HEK293 (cell line): ENCODE data around the gene HMCN1.

Experiments
- CTCF ChIA-PET: fragments of 350-600 bp; formaldehyde crosslinking; extraction: SDS; loops from one replicate; lab custom pipeline; 2021; ENCODE audit warnings: antibody characterized with exemption; lab: Yijun Ruan, JAX
- POLR2A ChIA-PET: fragments of 300-600 bp; formaldehyde crosslinking; extraction: SDS; loops from one replicate; lab custom pipeline; 2020; ENCODE audit warnings: antibody characterized with exemption, inconsistent platforms; lab: Yijun Ruan, JAX
- H3K27ac ChIP-seq: fragments of 200-500 bp; sonication (Bioruptor generic); 2 replicates; pipeline ENCODE4 v1.5.1; 2014; ENCODE audit warnings: low read depth, low read length, control low read depth, inconsistent platforms; ENCODE audit errors: extremely low read depth
- H3K36me3 ChIP-seq, 2 experiments: fragments of 200-500 bp in 1 of 2; sonication (Bioruptor generic) in 1 of 2; 1 replicate in 1 of 2; 2 replicates in 1 of 2; pipeline ENCODE4 v1.5.1; 2014 to 2017; ENCODE audit warnings: inconsistent platforms in 2 of 2, low read length in 2 of 2; ENCODE audit not compliant: control insufficient read depth in 2 of 2, insufficient read depth in 1 of 2
- H3K4me1 ChIP-seq: fragments of 200-500 bp; sonication (Bioruptor generic); 2 replicates; pipeline ENCODE4 v1.5.1; 2014; ENCODE audit warnings: mild to moderate bottlenecking, low read length, inconsistent platforms; ENCODE audit not compliant: control insufficient read depth, insufficient read depth
- H3K4me3 ChIP-seq: 2 replicates; pipeline ENCODE4 v1.5.1; 2011; ENCODE audit warnings: low read depth, mild to moderate bottlenecking, control low read depth, low read length, moderate library complexity
- H3K9me3 ChIP-seq: fragments of 200-500 bp; sonication (Bioruptor generic); 2 replicates; pipeline ENCODE4 v1.5.1; 2014; ENCODE audit warnings: low read depth, low read length, inconsistent platforms; ENCODE audit not compliant: control insufficient read depth, insufficient read depth
- GLI2 ChIP-seq: fragments of 450-650 bp; formaldehyde crosslinking; IDR thresholded peaks from 2 replicates; pipeline ENCODE4; 2017; ENCODE audit warnings: missing biosample characterization, missing genetic modification characterization, low read depth, borderline replicate concordance
- IKZF3 ChIP-seq: fragments of 450-650 bp; IDR thresholded peaks from 2 replicates; pipeline ENCODE4 v1.5.0; 2018; ENCODE audit warnings: missing biosample characterization, mild to moderate bottlenecking, missing genetic modification characterization, moderate library complexity
- PBX3 ChIP-seq: sonication (generic); formaldehyde crosslinking; IDR thresholded peaks from 2 replicates; pipeline ENCODE4 v1.8.1; 2022; ENCODE audit warnings: mild to moderate bottlenecking, moderate library complexity, missing genetic modification reagents
- TSHZ1 ChIP-seq: fragments of 450-650 bp; formaldehyde crosslinking; IDR thresholded peaks from 2 replicates; pipeline ENCODE4 v1.5.1; 2016; ENCODE audit warnings: missing biosample characterization, missing genetic modification characterization, borderline replicate concordance
- ZFP69B ChIP-seq: fragments of 450-650 bp; formaldehyde crosslinking; IDR thresholded peaks from 2 replicates; pipeline ENCODE4 v1.5.1; 2016; ENCODE audit warnings: missing biosample characterization, missing genetic modification characterization
- ZIC2 ChIP-seq: fragments of 450-650 bp; formaldehyde crosslinking; IDR thresholded peaks from 2 replicates; pipeline ENCODE4 v1.5.1; 2016; ENCODE audit warnings: missing biosample characterization, missing genetic modification characterization
- ZNF148 ChIP-seq: fragments of 450-650 bp; formaldehyde crosslinking; IDR thresholded peaks from 2 replicates; pipeline ENCODE4 v1.5.0; 2017; ENCODE audit warnings: missing biosample characterization, missing genetic modification characterization, borderline replicate concordance
- ZNF274 ChIP-seq, 2 experiments: fragments of 200-500 bp in 1 of 2; fragments of 450-650 bp in 1 of 2; sonication (Bioruptor generic) in 1 of 2; formaldehyde crosslinking in 1 of 2; IDR thresholded peaks; 2 replicates each; pipeline versions ENCODE4 v1.5.1 to v1.6.1; 2014 to 2016; ENCODE audit warnings: borderline replicate concordance in 1 of 2, inconsistent platforms in 1 of 2, low read length in 1 of 2, missing biosample characterization in 1 of 2, missing genetic modification characterization in 1 of 2
- ZNF280C ChIP-seq: fragments of 450-650 bp; formaldehyde crosslinking; IDR thresholded peaks from 2 replicates; pipeline ENCODE4 v1.5.1; 2016; ENCODE audit warnings: missing biosample characterization, missing genetic modification characterization
- ZNF280D ChIP-seq: fragments of 450-650 bp; formaldehyde crosslinking; IDR thresholded peaks from 2 replicates; pipeline ENCODE4 v1.5.1; 2016; ENCODE audit warnings: missing biosample characterization, missing genetic modification characterization
- ZNF311 ChIP-seq: fragments of 450-650 bp; formaldehyde crosslinking; IDR thresholded peaks from 2 replicates; pipeline ENCODE4 v1.5.1; 2017; ENCODE audit warnings: missing biosample characterization, missing genetic modification characterization, borderline replicate concordance
- ZNF391 ChIP-seq: fragments of 450-650 bp; formaldehyde crosslinking; IDR thresholded peaks from 2 replicates; pipeline ENCODE4 v1.5.1; 2016; ENCODE audit warnings: low read depth, missing biosample characterization, missing genetic modification characterization, borderline replicate concordance
- ZNF48 ChIP-seq: fragments of 450-650 bp; formaldehyde crosslinking; IDR thresholded peaks from 2 replicates; pipeline ENCODE4 v1.5.1; 2016; ENCODE audit warnings: missing biosample characterization, missing genetic modification characterization
- ZNF639 ChIP-seq: fragments of 450-650 bp; formaldehyde crosslinking; IDR thresholded peaks from 2 replicates; pipeline ENCODE4 v1.5.1; 2016; ENCODE audit warnings: missing biosample characterization, missing genetic modification characterization
- ZNF707 ChIP-seq: fragments of 450-650 bp; formaldehyde crosslinking; IDR thresholded peaks from 2 replicates; pipeline ENCODE4 v1.5.1; 2016; ENCODE audit warnings: missing biosample characterization, missing genetic modification characterization
- ZNF791 ChIP-seq: fragments of 450-650 bp; formaldehyde crosslinking; IDR thresholded peaks from 2 replicates; pipeline ENCODE4 v1.5.1; 2016; ENCODE audit warnings: missing biosample characterization, missing genetic modification characterization
- ZSCAN16 ChIP-seq: fragments of 450-650 bp; formaldehyde crosslinking; IDR thresholded peaks from 2 replicates; pipeline ENCODE4 v1.5.1; 2016; ENCODE audit warnings: missing biosample characterization, missing genetic modification characterization

HMCN1 gene

GRCh38 chr1:185704181-185704580 lies 30.0 kb upstream of the HMCN1 start:
- no peaks in the 10 kb centered on the region for H3K4me1 ChIP-seq
- H3K9me3 ChIP-seq = no peaks in the 10 kb centered on the region
- no peaks in the 10 kb centered on the region for H3K36me3 ChIP-seq
- CTCF ChIA-PET = interaction anchor here (0.9 kb wide), 1 partner anchor 14 kb away, joined by 3 read pairs; no protein-coding TSS in a partner anchor
- no peak overlapping the region for H3K4me3 ChIP-seq
- POLR2A ChIA-PET = no interaction called here
- no peak for TF ChIP-seq ZNF280C (tag by site-specific recombination)
- TF ChIP-seq TSHZ1 = no peak
- no peak for TF ChIP-seq ZNF280D
- TF ChIP-seq ZNF707 (tag by site-specific recombination) = no peak
- no peak for TF ChIP-seq ZNF791 (tag by site-specific recombination)
- TF ChIP-seq ZFP69B = no peak
- no peak for TF ChIP-seq ZNF274 (IDR thresholded peaks at IDR 0.05; ENCODE audit: low read length)
- TF ChIP-seq ZNF274 (tag by site-specific recombination; IDR thresholded peaks at IDR 0.05; ENCODE audit: borderline replicate concordance) = no peak
- TF ChIP-seq GLI2 (tag by site-specific recombination) = no peak
- TF ChIP-seq ZNF48 (tag by site-specific recombination) = no peak
- no peak for TF ChIP-seq ZNF639 (tag by site-specific recombination)
- TF ChIP-seq ZNF391 (tag by site-specific recombination) = no peak
- no peak for TF ChIP-seq ZNF148
- no peak for TF ChIP-seq ZSCAN16 (tag by site-specific recombination)
- no peak for TF ChIP-seq ZNF311 (tag by site-specific recombination)
- TF ChIP-seq IKZF3 = no peak
- TF ChIP-seq ZIC2 (tag by site-specific recombination) = no peak
- TF ChIP-seq PBX3 (CRISPR knock-in tag) = no peak
- H3K27ac ChIP-seq = no peak overlapping the region
